NB4 (cell line): ENCODE data around the gene SGO1.

Experiments used
- POLR2A ChIP-seq: IDR thresholded peaks from 2 replicates; pipeline ENCODE4 v1.6.1; 2011; ENCODE audit warnings: mild to moderate bottlenecking; ENCODE audit not compliant: insufficient read length; ENCODE audit errors: extremely low read depth
- TF ChIP-seq, protein P1 (sequence below): IDR thresholded peaks from one replicate; pipeline ENCODE4 v1.5.1; 2012; ENCODE audit warnings: low read depth, low read length

DNA sequence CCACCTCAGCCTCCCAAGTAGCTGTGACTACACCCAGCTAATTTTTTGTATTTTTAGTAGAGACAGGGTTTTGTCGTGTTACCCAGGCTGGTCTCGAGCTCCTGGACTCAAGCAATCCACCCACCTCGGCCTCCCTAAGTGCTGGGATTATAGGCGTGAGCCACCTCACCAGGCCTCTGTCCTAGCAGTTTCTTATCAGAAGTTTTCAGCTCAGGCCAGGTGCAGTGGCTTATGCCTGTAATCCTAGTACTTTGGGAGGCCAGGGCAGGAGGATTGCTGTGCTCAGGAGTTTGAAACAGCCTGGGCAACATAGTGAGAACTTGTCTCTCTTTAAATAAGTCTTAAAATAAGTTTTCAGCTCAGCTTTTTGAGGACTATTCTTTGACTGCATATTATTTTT lies 48.4 kb downstream of the SGO1 start:
- no peak for TF ChIP-seq POLR2A
- TF ChIP-seq, protein P1, sequence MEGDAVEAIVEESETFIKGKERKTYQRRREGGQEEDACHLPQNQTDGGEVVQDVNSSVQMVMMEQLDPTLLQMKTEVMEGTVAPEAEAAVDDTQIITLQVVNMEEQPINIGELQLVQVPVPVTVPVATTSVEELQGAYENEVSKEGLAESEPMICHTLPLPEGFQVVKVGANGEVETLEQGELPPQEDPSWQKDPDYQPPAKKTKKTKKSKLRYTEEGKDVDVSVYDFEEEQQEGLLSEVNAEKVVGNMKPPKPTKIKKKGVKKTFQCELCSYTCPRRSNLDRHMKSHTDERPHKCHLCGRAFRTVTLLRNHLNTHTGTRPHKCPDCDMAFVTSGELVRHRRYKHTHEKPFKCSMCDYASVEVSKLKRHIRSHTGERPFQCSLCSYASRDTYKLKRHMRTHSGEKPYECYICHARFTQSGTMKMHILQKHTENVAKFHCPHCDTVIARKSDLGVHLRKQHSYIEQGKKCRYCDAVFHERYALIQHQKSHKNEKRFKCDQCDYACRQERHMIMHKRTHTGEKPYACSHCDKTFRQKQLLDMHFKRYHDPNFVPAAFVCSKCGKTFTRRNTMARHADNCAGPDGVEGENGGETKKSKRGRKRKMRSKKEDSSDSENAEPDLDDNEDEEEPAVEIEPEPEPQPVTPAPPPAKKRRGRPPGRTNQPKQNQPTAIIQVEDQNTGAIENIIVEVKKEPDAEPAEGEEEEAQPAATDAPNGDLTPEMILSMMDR = no peak
